ENCODE data around the gene SLF2.
A peak's percentile ranks its signal among the peaks of the same experiment; 100 is the strongest.

The SLF2 gene

GRCh38 chr10:100982916-100983830 is 70.4 kb downstream of the SLF2 start:
- TF ChIP-seq CTCF (conservative IDR thresholded peaks at IDR 0.05) = no peak

GRCh38 chr10:100983868-100984671 is 71.3 kb downstream of the SLF2 start:
- no peak for TF ChIP-seq CTCF (conservative IDR thresholded peaks at IDR 0.05)
- no peak overlapping the region for H3K27ac ChIP-seq

More at GRCh38 chr10:100982916-100983830, 70.4 kb downstream of the SLF2 start:
- no peak overlapping the region for H3K27ac ChIP-seq

- H3K27ac ChIP-seq = no peak overlapping the region
- no peak for TF ChIP-seq CTCF (conservative IDR thresholded peaks at IDR 0.05)
Measured at GRCh38 chr10:100984672-100985177, 72.0 kb downstream of the SLF2 start.

- no peak for TF ChIP-seq CTCF (conservative IDR thresholded peaks at IDR 0.05)
- no peak overlapping the region for H3K27ac ChIP-seq
Measured at GRCh38 chr10:100985336-100985735, 72.6 kb downstream of the SLF2 start.

- peak overlapping the region; percentile 91 for H3K27ac ChIP-seq
- TF ChIP-seq CTCF (conservative IDR thresholded peaks at IDR 0.05) = no peak
Measured at GRCh38 chr10:100986623-100986951, 73.8 kb downstream of the SLF2 start.

GRCh38 chr10:100986952-100987684 is 74.4 kb downstream of the SLF2 start, which contains the start of the genes MRPL43 and TWNK:
MRPL43 (minus strand) TSS chr10:100987497; CDS start chr10:100987443, 54 bp downstream.
TWNK (plus strand) TSS chr10:100987543; CDS start chr10:100988211, 668 bp downstream.
- H3K27ac ChIP-seq = peak within 1 kb of the TSS; percentile 91
- no peak for TF ChIP-seq CTCF (conservative IDR thresholded peaks at IDR 0.05)

Data from VCaP (cell line).